ENCODE measurements around the gene FSD2.
"Not testable (repeated sequence)": the region's sequence is repeated elsewhere in the genome, so short reads cannot be mapped to it uniquely, and the experiment has no call there.

The FSD2 gene

DNA sequence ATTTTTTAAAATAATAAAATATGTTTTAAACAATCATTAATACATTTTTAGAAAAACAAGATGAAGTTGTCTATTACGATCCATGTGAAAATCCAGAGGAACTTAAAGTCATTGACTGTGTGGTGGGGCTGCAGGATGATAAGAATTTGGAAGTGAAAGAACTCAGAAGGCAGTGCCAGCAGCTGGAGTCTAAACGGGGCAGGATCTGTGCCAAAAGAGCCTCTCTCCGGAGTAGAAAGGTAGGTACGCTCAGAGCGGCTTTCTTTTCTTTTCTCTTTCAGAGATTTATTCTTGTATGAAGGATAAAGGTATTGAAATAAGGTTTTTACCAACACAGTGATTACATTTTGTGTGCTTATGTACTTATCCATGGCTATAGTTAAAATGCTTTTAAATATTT, 17.2 kb upstream of the FSD2 start:
- POLR2A ChIA-PET: no interaction called here
- no peak overlapping the region for H3K4me3 ChIP-seq (ENCODE audit: low read depth, low read length)
- TF ChIP-seq, protein P1, sequence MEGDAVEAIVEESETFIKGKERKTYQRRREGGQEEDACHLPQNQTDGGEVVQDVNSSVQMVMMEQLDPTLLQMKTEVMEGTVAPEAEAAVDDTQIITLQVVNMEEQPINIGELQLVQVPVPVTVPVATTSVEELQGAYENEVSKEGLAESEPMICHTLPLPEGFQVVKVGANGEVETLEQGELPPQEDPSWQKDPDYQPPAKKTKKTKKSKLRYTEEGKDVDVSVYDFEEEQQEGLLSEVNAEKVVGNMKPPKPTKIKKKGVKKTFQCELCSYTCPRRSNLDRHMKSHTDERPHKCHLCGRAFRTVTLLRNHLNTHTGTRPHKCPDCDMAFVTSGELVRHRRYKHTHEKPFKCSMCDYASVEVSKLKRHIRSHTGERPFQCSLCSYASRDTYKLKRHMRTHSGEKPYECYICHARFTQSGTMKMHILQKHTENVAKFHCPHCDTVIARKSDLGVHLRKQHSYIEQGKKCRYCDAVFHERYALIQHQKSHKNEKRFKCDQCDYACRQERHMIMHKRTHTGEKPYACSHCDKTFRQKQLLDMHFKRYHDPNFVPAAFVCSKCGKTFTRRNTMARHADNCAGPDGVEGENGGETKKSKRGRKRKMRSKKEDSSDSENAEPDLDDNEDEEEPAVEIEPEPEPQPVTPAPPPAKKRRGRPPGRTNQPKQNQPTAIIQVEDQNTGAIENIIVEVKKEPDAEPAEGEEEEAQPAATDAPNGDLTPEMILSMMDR (IDR thresholded peaks at IDR 0.05; ENCODE audit: insufficient read depth, low read length, missing control alignments): no peak
- CTCF ChIA-PET: no interaction called here
- DNase-seq (ENCODE audit: low read depth, low spot score): no peak

DNA sequence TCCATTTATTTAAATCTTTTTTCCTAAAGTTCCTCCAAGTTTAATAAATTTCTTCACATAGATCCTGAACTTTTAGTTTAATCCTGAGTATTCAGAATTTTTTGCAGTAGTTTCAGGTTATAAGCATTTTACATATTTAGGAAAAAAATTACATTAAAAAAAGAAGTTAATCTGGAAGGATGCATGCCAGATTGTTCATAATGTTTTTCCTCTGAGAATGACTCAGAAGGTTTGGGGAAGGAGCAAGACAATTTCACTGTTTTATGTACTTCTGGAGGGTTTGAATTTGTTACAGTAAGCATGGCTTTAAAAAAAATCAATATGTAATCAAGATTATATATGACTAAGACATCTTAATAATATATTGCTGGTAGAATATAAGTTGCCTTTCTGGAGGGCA, 16.0 kb upstream of the FSD2 start:
- H3K4me3 ChIP-seq (ENCODE audit: low read depth, low read length); CTCF ChIA-PET: not testable (repeated sequence)

GRCh38 chr15:82821396-82821795, 15.5 kb upstream of the FSD2 start:
- POLR2A ChIA-PET; H3K4me3 ChIP-seq (ENCODE audit: low read depth, low read length); DNase-seq (ENCODE audit: low read depth, low spot score); CTCF ChIA-PET: not testable (repeated sequence)

More for the DNA sequence above, 16.0 kb upstream of the FSD2 start:
- POLR2A ChIA-PET; DNase-seq (ENCODE audit: low read depth, low spot score): not testable (repeated sequence)

- no peak for DNase-seq (ENCODE audit: low read depth, low spot score)
- H3K4me3 ChIP-seq (ENCODE audit: low read depth, low read length): no peak overlapping the region
- CTCF ChIA-PET: no interaction called here
- TF ChIP-seq, protein P1 (IDR thresholded peaks at IDR 0.05; ENCODE audit: insufficient read depth, low read length, missing control alignments): no peak
- POLR2A ChIA-PET: no interaction called here
Measured at GRCh38 chr15:82820128-82820527, 14.3 kb upstream of the FSD2 start.

DNA sequence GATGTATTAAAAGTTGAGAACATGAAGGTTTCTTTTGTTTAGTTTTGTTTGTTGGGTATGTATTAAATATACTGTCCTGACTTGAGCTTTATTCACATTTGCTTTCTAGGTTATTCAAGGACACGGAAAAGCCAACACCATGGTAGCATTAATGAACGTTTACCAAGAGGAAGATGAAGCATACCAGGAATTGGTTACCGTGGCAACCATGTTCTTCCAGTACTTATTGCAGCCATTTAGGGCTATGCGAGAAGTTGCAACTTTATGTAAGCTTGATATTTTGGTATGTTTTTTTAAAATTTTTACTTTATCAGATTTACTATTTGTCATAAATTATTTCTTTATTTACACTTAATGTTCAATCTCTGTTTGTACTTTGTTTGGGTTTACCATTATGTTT, 7.1 kb upstream of the FSD2 start:
- no peak for DNase-seq (ENCODE audit: low read depth, low spot score)
- H3K4me3 ChIP-seq (ENCODE audit: low read depth, low read length): no peak overlapping the region
- ChIA-PET POLR2A (no interaction called here), CTCF (no interaction called here)
- TF ChIP-seq, protein P1 (IDR thresholded peaks at IDR 0.05; ENCODE audit: insufficient read depth, low read length, missing control alignments): no peak

DNA sequence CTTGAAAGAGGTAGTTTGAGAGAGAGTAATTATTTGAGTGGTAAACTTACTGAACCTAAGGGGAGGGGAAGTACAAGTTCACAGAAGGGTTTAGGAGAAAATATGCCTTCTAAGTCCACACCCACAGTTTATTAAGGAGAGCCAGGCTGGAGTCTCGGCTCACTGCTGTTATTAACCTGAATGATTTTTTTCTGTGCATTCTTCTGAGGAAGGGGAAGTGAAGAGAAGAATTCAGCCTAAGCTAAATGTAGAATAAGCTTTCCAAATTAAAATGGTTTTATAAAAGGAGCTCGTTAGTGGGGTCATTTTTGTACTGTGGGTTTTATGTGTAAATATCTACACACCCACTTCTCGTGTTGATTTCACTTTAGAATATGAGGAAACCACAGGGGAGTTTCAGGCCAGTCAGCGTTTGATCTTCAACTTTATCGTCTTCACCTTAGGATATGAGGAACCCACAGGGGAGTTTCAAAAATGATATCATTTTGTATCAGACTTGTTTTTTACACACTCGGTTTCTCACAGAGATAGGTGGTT, 5.1 kb upstream of the FSD2 start:
- no peak for DNase-seq (ENCODE audit: low read depth, low spot score)
- ChIA-PET POLR2A (interaction anchor here (1.7 kb wide), 1 partner anchor 271 kb away, joined by 7 read pairs; the partner anchor contains the start of gene RPS17), CTCF (interaction anchor here (0.6 to 2.9 kb wide), 4 partner anchors 26 to 269 kb away, joined by 3 to 10 read pairs (median 4); no protein-coding TSS in a partner anchor)
- H3K4me3 ChIP-seq (ENCODE audit: low read depth, low read length): peak overlapping the region; percentile 84
- TF ChIP-seq, protein P1 (IDR thresholded peaks at IDR 0.05; ENCODE audit: insufficient read depth, low read length, missing control alignments): no peak

DNA sequence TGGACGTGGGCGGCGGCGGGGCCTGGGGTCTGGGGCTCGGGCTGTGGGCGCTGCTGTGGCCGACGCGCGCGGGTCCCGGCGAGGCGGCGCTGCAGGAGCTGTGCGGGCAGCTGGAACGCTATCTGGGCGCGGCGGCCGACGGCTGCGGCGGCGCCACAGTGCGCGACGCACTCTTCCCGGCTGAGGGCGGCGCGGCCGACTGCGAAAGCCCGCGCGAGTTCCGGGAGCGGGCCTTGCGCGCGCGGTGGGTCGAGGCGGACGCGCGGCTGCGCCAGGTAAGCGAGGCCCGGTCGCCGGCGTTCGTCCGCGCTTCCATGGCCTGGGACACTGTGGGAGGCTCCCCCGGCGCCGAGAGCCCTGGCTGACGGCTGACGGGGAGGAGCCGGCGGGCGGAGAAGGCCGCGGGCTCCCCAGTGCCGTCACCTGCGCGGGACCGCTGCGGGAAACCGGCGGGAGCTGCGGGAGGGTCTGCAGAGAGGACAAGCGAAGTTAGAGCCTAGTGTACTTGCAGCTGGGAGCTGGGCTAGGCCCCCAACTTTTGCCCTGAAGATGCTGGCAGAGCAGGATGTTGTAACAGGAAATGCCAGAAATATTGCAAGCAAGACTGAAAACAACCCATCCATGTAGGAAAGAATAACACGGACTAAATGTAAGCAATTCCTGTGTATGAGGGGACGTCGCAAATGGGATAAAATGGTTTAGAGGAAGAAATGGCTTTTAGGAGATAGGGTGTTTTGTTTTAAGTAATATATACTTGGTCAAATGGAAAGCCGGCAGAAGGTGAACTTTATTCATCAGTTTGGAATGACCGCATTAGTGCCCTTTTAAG, 4.4 kb upstream of the FSD2 start:
- ChIA-PET CTCF (interaction anchor here (0.6 to 2.9 kb wide), 5 partner anchors 24 to 269 kb away, joined by 3 to 10 read pairs (median 3); no protein-coding TSS in a partner anchor), POLR2A (interaction anchor here (1.7 kb wide), 1 partner anchor 270 kb away, joined by 7 read pairs; the partner anchor contains the start of gene RPS17)
- TF ChIP-seq, protein P1 (IDR thresholded peaks at IDR 0.05; ENCODE audit: insufficient read depth, low read length, missing control alignments): no peak
- no peak for DNase-seq (ENCODE audit: low read depth, low spot score)
- peak overlapping the region; percentile 84 for H3K4me3 ChIP-seq (ENCODE audit: low read depth, low read length)

Measured in AG04449 (cell line).